GM18867 (cell line): ENCODE data around the gene AP1S2.
"Not testable (repeated sequence)": the region's sequence is repeated elsewhere in the genome, so short reads cannot be mapped to it uniquely, and the experiment has no call there.

ENCODE experiments used
- ATAC-seq: cut with Tn5 transposase; IDR thresholded peaks from one replicate; pipeline ENCODE4 v1.9.1; 2021; ENCODE audit warnings: mild to moderate bottlenecking, moderate library complexity; ENCODE audit not compliant: unreplicated experiment

AP1S2 gene

GRCh38 chrX:15855568-15856221 is 1.1 kb upstream of the AP1S2 start:
- no peak for ATAC-seq

- ATAC-seq, result peak; percentile 41
Measured at GRCh38 chrX:15854080-15854655, 445 bp downstream of the AP1S2 start.

DNA sequence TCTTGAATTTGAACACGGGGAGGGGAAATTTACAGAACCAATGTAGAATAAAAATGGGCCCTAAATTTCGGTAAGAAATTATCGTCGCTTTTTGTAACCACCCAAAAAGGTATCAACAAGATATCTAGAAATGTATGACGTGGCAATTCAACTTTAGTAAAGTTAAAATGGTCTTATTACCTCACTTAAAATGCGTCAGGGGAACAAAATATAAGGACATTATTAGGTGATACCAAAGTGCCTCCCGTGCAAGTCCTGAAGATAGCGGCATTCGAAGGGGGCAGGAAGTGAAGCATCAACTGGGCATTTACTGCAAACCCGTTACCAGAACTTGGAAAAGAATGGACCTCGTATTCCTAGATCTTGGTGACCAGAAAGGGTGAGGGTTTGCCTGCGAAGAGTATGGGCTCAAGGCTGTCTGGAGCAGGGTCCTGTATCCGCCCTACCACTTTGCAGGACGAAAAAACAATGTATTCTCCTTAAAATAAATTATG is 980 bp downstream of the AP1S2 start:
- no peak for ATAC-seq

DNA sequence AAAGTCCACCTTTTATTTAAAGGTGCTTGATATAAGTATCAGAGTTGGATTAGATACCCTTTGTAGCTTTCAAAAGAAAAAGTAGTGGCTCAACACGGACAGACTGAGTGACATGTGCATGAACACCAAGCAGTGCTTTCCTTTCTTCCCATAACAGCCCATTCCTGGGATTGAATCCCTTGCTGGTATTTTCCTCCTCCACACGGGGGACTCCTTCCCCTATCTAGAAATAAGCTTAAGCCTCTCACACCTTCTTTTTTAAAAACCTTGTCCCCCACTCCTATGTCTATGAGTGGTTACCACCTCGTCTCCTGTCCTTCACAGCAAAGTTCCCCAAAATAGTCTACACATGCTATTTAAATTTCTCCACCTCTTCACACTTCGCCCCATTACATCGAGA is 5.1 kb downstream of the AP1S2 start:
- no peak for ATAC-seq

DNA sequence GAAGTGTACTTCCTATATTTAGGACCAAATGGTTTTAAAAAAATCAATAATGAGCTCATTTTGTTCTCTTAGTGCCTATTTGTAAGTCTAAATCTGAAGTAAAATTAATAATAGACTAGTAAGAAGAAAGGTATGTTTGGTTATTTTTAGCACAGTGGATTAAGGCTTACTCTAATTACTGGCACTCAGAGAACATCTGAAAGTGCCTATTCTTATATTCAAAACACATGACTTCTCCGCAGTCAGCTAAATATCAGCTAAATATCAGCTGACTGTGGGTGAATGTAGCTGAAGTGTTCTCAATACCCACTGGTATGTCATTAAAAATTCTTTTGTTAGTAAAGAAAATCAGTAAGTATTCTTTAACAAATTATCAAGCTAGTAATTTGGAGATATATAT is 6.0 kb downstream of the AP1S2 start:
- no peak for ATAC-seq

DNA sequence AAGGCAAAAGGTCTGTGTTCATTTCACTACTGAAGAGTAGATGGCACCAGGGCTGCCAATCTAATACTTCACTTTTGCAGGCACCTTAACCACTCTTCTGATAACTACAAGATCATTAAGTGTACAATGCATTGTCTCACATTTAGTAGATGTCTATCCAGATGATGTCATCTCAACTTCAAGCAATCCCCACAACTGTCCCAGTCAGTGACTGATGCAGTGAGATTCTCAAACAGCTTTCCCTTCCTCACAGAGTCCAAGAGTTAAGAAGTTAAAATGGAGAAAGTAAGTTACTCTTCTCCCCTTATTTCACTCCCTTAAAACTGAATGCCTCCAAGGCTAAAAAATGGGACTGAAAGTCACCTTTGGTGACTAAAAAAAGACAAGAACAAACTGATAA is 10.7 kb downstream of the AP1S2 start:
- no peak for ATAC-seq

DNA sequence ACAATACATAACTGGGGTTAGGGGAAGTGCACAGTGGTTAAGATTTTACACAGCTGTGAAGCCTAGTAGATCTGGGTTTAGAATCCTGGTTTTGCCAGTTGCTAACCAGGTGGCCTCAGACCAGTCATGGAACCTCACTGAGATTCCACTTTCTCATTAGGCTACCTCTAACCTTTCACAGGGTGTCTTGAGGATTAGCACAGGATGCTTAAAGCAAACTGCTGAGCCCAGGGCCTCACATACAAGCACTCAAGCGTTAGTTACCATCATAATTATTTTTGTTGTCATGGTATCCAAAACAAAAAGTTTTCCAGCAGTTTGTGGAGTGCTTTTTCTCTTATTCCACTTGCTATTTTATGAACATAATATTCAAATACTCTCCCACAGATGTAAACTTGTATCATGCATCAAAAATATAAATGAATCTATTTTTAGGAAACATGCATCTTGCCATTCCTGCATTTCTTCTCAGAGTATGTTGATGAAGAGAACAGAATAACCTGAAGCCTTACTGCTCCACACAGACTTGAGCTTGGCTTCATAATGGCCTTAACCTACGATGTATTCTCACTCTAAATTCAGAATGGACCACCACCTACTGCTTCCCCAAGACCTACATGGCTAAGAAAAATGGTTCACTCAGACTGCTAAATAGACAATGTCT is 12.6 kb downstream of the AP1S2 start:
- ATAC-seq, result no peak

- ATAC-seq, result peak; percentile 63
Measured at GRCh38 chrX:15838017-15838416, 16.6 kb downstream of the AP1S2 start.

GRCh38 chrX:15834827-15835595 is 19.6 kb downstream of the AP1S2 start:
- ATAC-seq, result no peak

DNA sequence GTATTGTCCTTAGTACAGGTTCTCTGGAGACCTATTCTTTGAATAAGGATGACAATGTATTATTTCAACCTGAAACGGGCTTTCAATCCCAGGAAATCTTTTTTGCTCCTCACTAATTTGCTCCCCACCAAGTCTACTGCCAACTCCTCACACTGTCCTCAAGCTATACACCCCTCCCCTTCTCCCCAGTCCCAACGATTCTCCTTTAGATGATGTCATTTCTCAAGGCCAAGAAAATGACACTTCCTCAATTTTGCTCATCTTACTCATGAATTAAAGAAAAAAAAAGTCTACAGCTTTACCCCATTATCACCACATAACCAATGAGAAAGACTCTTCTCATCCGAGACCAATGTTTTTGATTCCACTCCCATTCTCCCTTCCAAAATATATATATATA is 20.6 kb downstream of the AP1S2 start:
- no peak for ATAC-seq

- not testable (repeated sequence) for ATAC-seq
Measured at GRCh38 chrX:15831347-15831746, 23.3 kb downstream of the AP1S2 start.

DNA sequence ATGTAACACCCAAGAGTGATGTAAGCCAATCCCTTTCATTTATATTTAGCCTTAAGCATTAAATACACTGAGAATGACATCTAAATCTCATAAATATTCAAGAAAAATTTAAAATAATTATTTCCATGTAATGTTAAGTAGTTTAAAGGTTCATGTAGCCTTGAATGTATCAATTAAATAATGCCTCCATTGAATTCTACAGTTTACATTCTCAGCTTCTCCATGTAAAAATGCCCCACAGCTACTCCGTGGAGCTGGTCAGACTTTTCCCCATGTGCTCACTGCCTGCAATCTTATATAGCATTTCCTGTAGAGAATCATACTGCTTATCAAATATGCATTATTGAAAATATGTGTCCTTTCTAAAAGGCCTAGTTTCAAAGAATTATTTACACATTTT is 25.4 kb downstream of the AP1S2 start:
- ATAC-seq, result no peak

DNA sequence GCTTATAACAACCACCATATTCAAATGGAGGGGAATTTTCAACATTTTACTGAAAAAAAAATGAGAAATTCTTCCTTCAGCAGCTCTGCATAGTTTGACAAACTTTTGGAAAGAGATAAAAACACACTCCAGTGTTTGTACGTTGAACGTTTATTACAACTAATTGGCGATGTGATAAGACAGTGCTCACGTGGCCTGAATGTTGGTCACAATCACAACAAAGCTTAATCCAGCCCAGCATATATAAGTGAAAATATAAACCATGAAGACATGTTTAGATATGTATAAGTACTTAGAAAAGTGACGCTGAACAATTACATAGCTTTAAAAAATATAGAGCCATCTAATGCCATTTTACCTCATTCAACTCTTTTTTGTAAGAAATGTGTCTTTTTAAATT is 28.7 kb downstream of the AP1S2 start:
- ATAC-seq, result no peak

DNA sequence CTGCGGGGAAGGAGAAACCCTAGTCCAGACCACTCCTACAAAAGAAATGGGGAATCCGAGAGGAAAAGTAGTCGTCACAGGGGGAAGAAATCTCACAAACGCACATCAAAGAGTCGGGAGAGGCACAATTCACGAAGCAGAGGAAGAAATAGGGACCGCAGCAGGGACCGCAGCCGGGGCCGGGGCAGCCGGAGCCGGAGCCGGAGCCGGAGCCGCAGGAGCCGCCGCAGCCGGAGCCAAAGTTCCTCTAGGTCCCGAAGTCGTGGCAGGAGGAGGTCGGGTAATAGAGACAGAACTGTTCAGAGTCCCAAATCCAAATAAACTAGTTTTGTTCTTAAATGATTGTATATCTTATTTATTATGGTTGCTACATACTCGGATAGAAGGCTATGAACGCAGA is 31.7 kb downstream of the AP1S2 start:
- no peak for ATAC-seq

DNA sequence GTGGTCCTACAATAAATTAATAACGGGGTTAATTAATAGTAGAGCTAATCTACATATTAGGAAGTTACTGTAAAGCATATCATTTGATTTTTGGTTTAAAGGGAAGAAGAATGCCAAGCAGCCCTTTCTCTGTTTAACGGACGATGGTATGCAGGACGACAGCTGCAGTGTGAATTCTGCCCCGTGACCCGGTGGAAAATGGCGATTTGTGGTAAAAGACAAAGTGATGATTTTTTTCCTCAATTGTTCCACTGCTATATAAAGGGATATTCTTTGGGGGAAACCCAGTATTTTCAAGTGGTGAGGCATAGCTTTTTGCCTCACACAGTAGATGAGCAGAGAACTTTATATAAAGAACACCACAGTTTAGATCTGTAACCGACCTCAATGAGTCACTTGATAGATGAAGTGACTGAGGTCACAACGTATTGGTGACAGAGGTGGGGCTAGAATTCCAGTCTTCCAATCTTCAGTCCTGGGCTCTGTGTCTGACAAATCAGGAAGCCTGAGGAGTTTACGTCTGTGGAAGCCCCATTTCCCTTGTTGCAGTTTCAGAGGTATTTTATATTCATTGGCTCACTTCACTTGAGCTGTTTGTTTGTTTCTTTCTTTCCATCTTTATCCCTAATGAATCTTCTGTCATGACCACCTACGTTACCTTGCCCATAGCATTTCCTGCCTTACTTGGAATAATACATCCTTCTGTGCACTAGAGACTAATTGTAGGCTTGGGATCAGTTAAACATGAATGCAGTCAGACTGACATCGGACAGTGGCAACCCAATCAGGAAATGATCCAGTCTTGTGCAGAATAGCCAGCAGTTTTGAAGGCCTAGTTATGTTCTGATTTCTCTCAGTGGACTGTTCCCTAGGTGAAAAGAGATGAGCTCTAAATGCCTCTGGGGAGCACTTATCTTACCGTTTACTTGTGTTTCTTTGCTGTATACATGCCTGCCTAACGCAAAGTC is 34.2 kb downstream of the AP1S2 start:
- ATAC-seq, result no peak

GRCh38 chrX:15816886-15817285 is 37.7 kb downstream of the AP1S2 start:
- no peak for ATAC-seq

GRCh38 chrX:15816438-15816809 is 38.2 kb downstream of the AP1S2 start:
- no peak for ATAC-seq

DNA sequence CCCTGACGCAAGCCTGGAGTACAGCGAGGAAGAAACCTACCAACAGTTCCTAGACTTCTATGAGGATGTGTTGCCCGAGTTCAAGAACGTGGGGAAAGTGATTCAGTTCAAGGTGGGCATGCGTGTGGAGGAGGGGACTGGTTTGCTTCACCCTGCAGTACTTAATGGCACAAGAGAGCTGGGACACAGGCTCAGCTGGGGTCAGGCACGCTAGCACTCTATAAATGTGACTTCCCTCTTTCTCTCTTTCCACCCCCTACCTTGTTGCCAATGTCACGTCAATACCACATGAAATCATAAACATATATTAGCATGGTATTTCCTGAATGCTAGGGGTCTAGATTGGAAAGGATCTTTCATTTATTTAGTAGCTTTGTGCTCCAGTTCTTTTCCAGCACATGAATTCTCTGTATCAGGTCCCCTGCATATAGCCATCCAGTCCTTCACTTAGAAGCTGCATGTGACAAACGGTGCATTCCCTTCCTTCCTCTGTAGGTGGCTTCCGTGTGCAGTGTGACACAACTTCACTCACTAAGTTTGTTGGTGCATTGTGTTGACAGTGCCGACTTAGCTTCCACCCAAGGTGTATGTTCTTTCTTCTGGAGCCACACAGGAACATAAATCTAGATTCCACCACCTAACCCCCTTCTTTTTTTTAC is 38.7 kb downstream of the AP1S2 start:
- peak; percentile 88 for ATAC-seq

DNA sequence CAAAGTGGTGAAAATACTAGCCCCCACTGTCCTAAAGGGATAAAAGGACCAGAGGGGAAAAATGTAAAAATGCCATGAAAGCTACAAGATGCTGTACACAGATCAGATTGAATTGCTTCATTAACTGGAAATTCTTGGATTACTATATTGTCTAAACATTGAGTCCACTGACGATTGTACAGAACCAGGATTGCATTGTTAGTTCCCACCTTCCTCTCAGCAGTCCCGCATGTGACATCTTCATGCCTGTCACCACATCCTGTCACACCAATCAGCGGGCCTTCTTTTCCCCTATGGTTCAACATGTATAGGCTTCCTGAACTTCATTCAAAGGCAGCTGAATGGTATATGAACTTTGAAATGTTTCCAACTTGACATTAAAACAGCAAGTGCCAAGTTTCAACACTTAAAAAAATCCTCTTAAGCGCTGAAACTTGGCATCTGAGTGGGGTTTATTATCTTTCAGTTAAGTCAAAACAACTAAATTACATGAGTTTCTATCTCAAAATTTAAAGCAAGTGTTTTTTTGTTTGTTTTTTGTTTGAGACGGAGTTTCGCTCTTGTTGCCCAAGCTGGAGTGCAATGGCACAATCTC is 39.7 kb downstream of the AP1S2 start:
- ATAC-seq, result no peak

GRCh38 chrX:15813416-15813815 is 41.2 kb downstream of the AP1S2 start:
- no peak for ATAC-seq
